SJSA1 (cell line): ENCODE results near the gene GRID2IP. TPM values are rescaled to one million over a fixed set of nuclear protein-coding genes. Genes with fewer than 3 reads are reported as not detected.

Experiments used
- DNase-seq, 2 experiments: peaks; one replicate each; pipeline ENCODE4 v3.0.0-alpha.2; 2015 to 2020; ENCODE audit warnings: low spot score in 2 of 2, low read depth in 1 of 2
- H3K27ac ChIP-seq: fragments of 250-450 bp; sonication (Bioruptor Pico); 2 replicates; pipeline ENCODE4 v1.5.1; 2020; ENCODE audit warnings: mild to moderate bottlenecking, moderate library complexity
- H3K27me3 ChIP-seq: fragments of 250-450 bp; sonication (Bioruptor Pico); replicated peaks from 2 replicates; pipeline ENCODE4 v1.5.1; 2020; ENCODE audit warnings: mild to moderate bottlenecking, moderate library complexity
- H3K36me3 ChIP-seq: fragments of 250-450 bp; sonication (Bioruptor Pico); 2 replicates; pipeline ENCODE4 v1.5.1; 2020; ENCODE audit warnings: mild to moderate bottlenecking
- H3K4me1 ChIP-seq: fragments of 250-450 bp; sonication (Bioruptor Pico); replicated peaks from 2 replicates; pipeline ENCODE4 v1.6.1; 2021; ENCODE audit warnings: mild to moderate bottlenecking
- H3K4me3 ChIP-seq: fragments of 250-450 bp; sonication (Bioruptor Pico); 2 replicates; pipeline ENCODE4 v1.5.1; 2020; ENCODE audit warnings: mild to moderate bottlenecking
- H3K9me3 ChIP-seq: fragments of 250-450 bp; sonication (Bioruptor Pico); replicated peaks from 2 replicates; pipeline ENCODE4 v1.5.1; 2020; ENCODE audit warnings: mild to moderate bottlenecking
- total RNA-seq: library from RNA; depleted of rRNA; stranded (reverse); fragments of >200 nt; shearing (Covaris generic); gene quantifications from 2 replicates; pipeline ENCODE4 v1.2.3, GENCODE V29; 2014

Gene GRID2IP
- total RNA-seq, 1 experiment from 2014 or later: not detected

GRCh38 chr7:6576024-6576866, 25.0 kb upstream of the GRID2IP start:
- peaks cover 7% of the 10 kb centered on the region for H3K4me1 ChIP-seq
- no peak for DNase-seq
- no peaks in the 10 kb centered on the region for H3K27me3 ChIP-seq
- H3K4me3 ChIP-seq: no peak overlapping the region
- no peak overlapping the region for H3K27ac ChIP-seq
- peaks cover 10% of the 10 kb centered on the region; the same call in 1 of the 2 replicates for H3K36me3 ChIP-seq
- H3K9me3 ChIP-seq: no peaks in the 10 kb centered on the region

- Histone ChIP-seq H3K4me1 (peaks cover 7% of the 10 kb centered on the region), H3K36me3 (peaks cover 2% of the 10 kb centered on the region; the same call in 1 of the 2 replicates), H3K4me3 (no peak overlapping the region), H3K9me3 (no peaks in the 10 kb centered on the region), H3K27ac (no peak overlapping the region), H3K27me3 (no peaks in the 10 kb centered on the region)
- no peak for DNase-seq
Measured at GRCh38 chr7:6575281-6576023, 24.2 kb upstream of the GRID2IP start.

- Histone ChIP-seq H3K27ac (no peak overlapping the region), H3K27me3 (0 out of 2 replicates have a peak, but pooled peaks cover 4% of the 10 kb centered on the region), H3K4me1 (no peaks in the 10 kb centered on the region; the same call in 1 of the 2 replicates), H3K36me3 (no peaks in the 10 kb centered on the region), H3K9me3 (0 out of 2 replicates have a peak, but pooled peaks cover 2% of the 10 kb centered on the region), H3K4me3 (no peak overlapping the region)
- DNase-seq: no peak
Measured at GRCh38 chr7:6571160-6571779, 20.0 kb upstream of the GRID2IP start.

GRCh38 chr7:6567886-6568285, 16.6 kb upstream of the GRID2IP start:
- H3K4me1 ChIP-seq: no peaks in the 10 kb centered on the region
- DNase-seq: no peak
- no peak overlapping the region for H3K4me3 ChIP-seq
- H3K9me3 ChIP-seq: 0 out of 2 replicates have a peak, but pooled peaks cover 2% of the 10 kb centered on the region
- H3K27me3 ChIP-seq: peaks cover 4% of the 10 kb centered on the region; the same call in 1 of the 2 replicates
- no peak overlapping the region for H3K27ac ChIP-seq
- no peaks in the 10 kb centered on the region for H3K36me3 ChIP-seq

GRCh38 chr7:6565655-6566054, 14.4 kb upstream of the GRID2IP start:
- H3K36me3 ChIP-seq: no peaks in the 10 kb centered on the region

GRCh38 chr7:6563936-6564770, 12.9 kb upstream of the GRID2IP start:
- Histone ChIP-seq H3K4me1 (no peaks in the 10 kb centered on the region), H3K4me3 (no peak overlapping the region), H3K36me3 (no peaks in the 10 kb centered on the region), H3K27ac (no peak overlapping the region), H3K27me3 (peaks cover 4% of the 10 kb centered on the region; the same call in 1 of the 2 replicates), H3K9me3 (no peaks in the 10 kb centered on the region)
- DNase-seq: no peak

More at GRCh38 chr7:6565655-6566054, 14.4 kb upstream of the GRID2IP start:
- Histone ChIP-seq H3K4me3 (no peak overlapping the region), H3K27me3 (peaks cover 4% of the 10 kb centered on the region; the same call in 1 of the 2 replicates), H3K27ac (no peak overlapping the region), H3K9me3 (0 out of 2 replicates have a peak, but pooled peaks cover 2% of the 10 kb centered on the region), H3K4me1 (no peaks in the 10 kb centered on the region)
- no peak for DNase-seq

- Histone ChIP-seq H3K4me1 (no peaks in the 10 kb centered on the region), H3K27me3 (no peaks in the 10 kb centered on the region; the same call in 1 of the 2 replicates), H3K27ac (no peak overlapping the region), H3K4me3 (no peak overlapping the region), H3K36me3 (no peaks in the 10 kb centered on the region), H3K9me3 (no peaks in the 10 kb centered on the region)
- DNase-seq: no peak
Measured at GRCh38 chr7:6562106-6562505, 10.8 kb upstream of the GRID2IP start.

GRCh38 chr7:6559896-6560295, 8.6 kb upstream of the GRID2IP start:
- Histone ChIP-seq H3K27me3 (no peaks in the 10 kb centered on the region; the same call in 1 of the 2 replicates), H3K9me3 (no peaks in the 10 kb centered on the region), H3K4me1 (no peaks in the 10 kb centered on the region), H3K27ac (no peak overlapping the region), H3K36me3 (no peaks in the 10 kb centered on the region), H3K4me3 (no peak overlapping the region)
- DNase-seq: no peak

- Histone ChIP-seq H3K36me3 (no peaks in the 10 kb centered on the region), H3K4me1 (no peaks in the 10 kb centered on the region), H3K4me3 (no peak overlapping the region), H3K27ac (no peak overlapping the region), H3K27me3 (no peaks in the 10 kb centered on the region), H3K9me3 (no peaks in the 10 kb centered on the region)
- DNase-seq: peak; percentile 23 to 58
Measured at GRCh38 chr7:6558837-6559236, 7.6 kb upstream of the GRID2IP start.

- no peaks in the 10 kb centered on the region for H3K27me3 ChIP-seq
- H3K36me3 ChIP-seq: no peaks in the 10 kb centered on the region
- H3K4me1 ChIP-seq: no peaks in the 10 kb centered on the region
- no peak overlapping the region for H3K4me3 ChIP-seq
- no peak for DNase-seq
- H3K27ac ChIP-seq: no peak overlapping the region
- H3K9me3 ChIP-seq: no peaks in the 10 kb centered on the region
Measured at GRCh38 chr7:6556196-6556595, 4.9 kb upstream of the GRID2IP start.

GRCh38 chr7:6554848-6555247, 3.6 kb upstream of the GRID2IP start:
- DNase-seq: no peak
- no peaks in the 10 kb centered on the region for H3K36me3 ChIP-seq
- H3K4me1 ChIP-seq: no peaks in the 10 kb centered on the region
- H3K27me3 ChIP-seq: no peaks in the 10 kb centered on the region
- no peak overlapping the region for H3K4me3 ChIP-seq
- no peaks in the 10 kb centered on the region for H3K9me3 ChIP-seq
- H3K27ac ChIP-seq: no peak overlapping the region

GRCh38 chr7:6553448-6554044, 2.3 kb upstream of the GRID2IP start:
- Histone ChIP-seq H3K27ac (no peak overlapping the region), H3K27me3 (no peaks in the 10 kb centered on the region), H3K36me3 (no peaks in the 10 kb centered on the region)

GRCh38 chr7:6547400-6547799, 3.9 kb downstream of the GRID2IP start:
- no peak for DNase-seq
- H3K36me3 ChIP-seq: no peaks in the 10 kb centered on the region
- no peaks in the 10 kb centered on the region for H3K9me3 ChIP-seq
- no peak overlapping the region for H3K27ac ChIP-seq
- no peak overlapping the region for H3K4me3 ChIP-seq
- no peaks in the 10 kb centered on the region for H3K27me3 ChIP-seq
- no peaks in the 10 kb centered on the region for H3K4me1 ChIP-seq

More at GRCh38 chr7:6553448-6554044, 2.3 kb upstream of the GRID2IP start:
- no peaks in the 10 kb centered on the region for H3K9me3 ChIP-seq
- H3K4me3 ChIP-seq: no peak overlapping the region
- H3K4me1 ChIP-seq: no peaks in the 10 kb centered on the region
- DNase-seq: no peak
